H9 (cell line): ENCODE results near the gene C1QL1. TPM values are rescaled to one million over a fixed set of nuclear protein-coding genes. Genes with fewer than 3 reads are reported as not detected.

ENCODE experiments used
- DNase-seq: peaks from one replicate; pipeline ENCODE4 v3.0.0-alpha.2; 2017
- H2AFZ ChIP-seq: one replicate; pipeline ENCODE4 v1.6.1; 2013; ENCODE audit warnings: mild to moderate bottlenecking, low read length, control low read depth, moderate library complexity
- H2AK5ac ChIP-seq: 2 replicates; pipeline ENCODE4 v1.6.1; 2013; ENCODE audit warnings: low read length, control low read depth, mixed read lengths; ENCODE audit not compliant: insufficient read length
- H2BK120ac ChIP-seq: one replicate; pipeline ENCODE4 v1.6.1; 2013; ENCODE audit warnings: low read depth, mild to moderate bottlenecking, low read length, control low read depth, inconsistent platforms; ENCODE audit not compliant: poor library complexity, severe bottlenecking
- H2BK12ac ChIP-seq: 2 replicates; pipeline ENCODE4 v1.6.1; 2013; ENCODE audit warnings: low read length, control low read depth, mixed read lengths, low read depth; ENCODE audit not compliant: insufficient read length
- H2BK15ac ChIP-seq: 2 replicates; pipeline ENCODE4 v1.6.1; 2013; ENCODE audit warnings: low read depth, low read length, control low read depth
- H2BK20ac ChIP-seq: one replicate; pipeline ENCODE4 v1.6.1; 2013; ENCODE audit warnings: low read depth, mild to moderate bottlenecking, low read length, control low read depth, inconsistent platforms; ENCODE audit not compliant: poor library complexity, severe bottlenecking
- H2BK5ac ChIP-seq: 2 replicates; pipeline ENCODE4 v1.6.1; 2013; ENCODE audit warnings: low read length, control low read depth, mixed read lengths; ENCODE audit not compliant: insufficient read length
- H3K14ac ChIP-seq: 2 replicates; pipeline ENCODE4 v1.6.1; 2013; ENCODE audit warnings: low read length, control low read depth; ENCODE audit not compliant: insufficient read depth
- H3K18ac ChIP-seq: 2 replicates; pipeline ENCODE4 v1.6.1; 2013; ENCODE audit warnings: low read depth, mild to moderate bottlenecking, mixed read lengths, low read length, control low read depth; ENCODE audit not compliant: insufficient read length
- H3K23ac ChIP-seq: 2 replicates; pipeline ENCODE4 v1.6.1; 2013; ENCODE audit warnings: low read length, control low read depth, mixed read lengths, low read depth; ENCODE audit not compliant: insufficient read length
- H3K23me2 ChIP-seq: 2 replicates; pipeline ENCODE4 v1.6.1; 2013; ENCODE audit warnings: low read depth, mild to moderate bottlenecking, mixed read lengths, low read length, control low read depth; ENCODE audit not compliant: insufficient read length, poor library complexity, severe bottlenecking
- H3K27ac ChIP-seq: 2 replicates; pipeline ENCODE4 v1.5.1; 2013; ENCODE audit warnings: low read length, control low read depth, mixed read lengths, low read depth; ENCODE audit not compliant: insufficient read length
- H3K27me3 ChIP-seq: 2 replicates; pipeline ENCODE4 v1.6.1; 2013; ENCODE audit warnings: low read length, control low read depth, inconsistent platforms; ENCODE audit not compliant: insufficient read depth
- H3K4ac ChIP-seq: 2 replicates; pipeline ENCODE4 v1.6.1; 2013; ENCODE audit warnings: low read depth, mild to moderate bottlenecking, control low read depth, inconsistent platforms, low read length, moderate library complexity
- H3K4me1 ChIP-seq: 2 replicates; pipeline ENCODE4 v1.6.1; 2013; ENCODE audit warnings: low read length, control low read depth, inconsistent platforms; ENCODE audit not compliant: insufficient read depth
- H3K4me2 ChIP-seq: 2 replicates; pipeline ENCODE4 v1.6.1; 2013; ENCODE audit warnings: low read length, control low read depth, mixed read lengths; ENCODE audit not compliant: insufficient read length, insufficient read depth
- H3K56ac ChIP-seq: 2 replicates; pipeline ENCODE4 v1.6.1; 2013; ENCODE audit warnings: low read depth, mild to moderate bottlenecking, mixed read lengths, low read length, control low read depth; ENCODE audit not compliant: insufficient read length
- H3K79me1 ChIP-seq: 2 replicates; pipeline ENCODE4 v1.6.1; 2013; ENCODE audit warnings: low read depth, mild to moderate bottlenecking, moderate library complexity, low read length, control low read depth, inconsistent platforms; ENCODE audit not compliant: insufficient read depth, poor library complexity, severe bottlenecking
- H3K79me2 ChIP-seq: 2 replicates; pipeline ENCODE4 v1.6.1; 2013; ENCODE audit warnings: low read length, control low read depth, inconsistent platforms; ENCODE audit not compliant: insufficient read depth
- H3K9ac ChIP-seq: 2 replicates; pipeline ENCODE4 v1.6.1; 2013; ENCODE audit warnings: low read length, control low read depth, mixed read lengths; ENCODE audit not compliant: insufficient read length; ENCODE audit errors: extremely low read depth
- H3K9me3 ChIP-seq: one replicate; pipeline ENCODE4 v1.6.1; 2013; ENCODE audit warnings: low read depth, low read length, inconsistent platforms; ENCODE audit not compliant: control insufficient read depth
- H3T11ph ChIP-seq: one replicate; pipeline ENCODE4 v1.6.1; 2013; ENCODE audit warnings: mild to moderate bottlenecking, low read length, control low read depth, inconsistent platforms
- H4K20me1 ChIP-seq: one replicate; pipeline ENCODE4 v1.6.1; 2013; ENCODE audit not compliant: control insufficient read depth, insufficient read length, insufficient read depth
- H4K5ac ChIP-seq: 2 replicates; pipeline ENCODE4 v1.6.1; 2013; ENCODE audit warnings: low read depth, mild to moderate bottlenecking, mixed read lengths, low read length, control low read depth; ENCODE audit not compliant: insufficient read length
- H4K8ac ChIP-seq: replicated peaks from 2 replicates; pipeline ENCODE4 v1.6.1; 2013; ENCODE audit warnings: low read length, control low read depth, mixed read lengths, low read depth; ENCODE audit not compliant: insufficient read length
- H4K91ac ChIP-seq: 2 replicates; pipeline ENCODE4 v1.6.1; 2013; ENCODE audit warnings: low read depth, mild to moderate bottlenecking, moderate library complexity, mixed read lengths, low read length, control low read depth; ENCODE audit not compliant: insufficient read length
- H3K27ac Mint-ChIP-seq, 3 experiments: 2 replicates in 2 of 3; 3 replicates in 1 of 3; pipeline ENCODE4 v1.8.0; 2020 to 2021; ENCODE audit warnings: mixed read lengths in 3 of 3, mild to moderate bottlenecking in 1 of 3, moderate library complexity in 1 of 3
- H3K27me3 Mint-ChIP-seq: 2 replicates; pipeline ENCODE4 v1.8.0; 2021; ENCODE audit warnings: low read depth, mild to moderate bottlenecking, moderate library complexity, mixed read lengths
- H3K36me3 Mint-ChIP-seq, 3 experiments: 2 replicates in 2 of 3; 3 replicates in 1 of 3; pipeline ENCODE4 v1.8.0; 2020 to 2021; ENCODE audit warnings: low read depth in 3 of 3, mixed read lengths in 3 of 3; ENCODE audit not compliant: insufficient read depth in 1 of 3
- H3K4me1 Mint-ChIP-seq, 2 experiments: 2 replicates each; pipeline ENCODE4 v1.8.0; 2020; ENCODE audit warnings: mixed read lengths in 2 of 2
- H3K4me3 Mint-ChIP-seq, 2 experiments: 2 replicates in 1 of 2; 3 replicates in 1 of 2; pipeline ENCODE4 v1.8.0; 2020 to 2021; ENCODE audit warnings: mild to moderate bottlenecking in 2 of 2, mixed read lengths in 2 of 2, moderate library complexity in 1 of 2
- H3K9me3 Mint-ChIP-seq, 2 experiments: 2 replicates in 1 of 2; 3 replicates in 1 of 2; pipeline ENCODE4 v1.8.0; 2020; ENCODE audit warnings: mild to moderate bottlenecking in 2 of 2, mixed read lengths in 2 of 2, moderate library complexity in 1 of 2
- CTCF ChIP-seq: fragments of 200-600 bp; sonication (generic); conservative IDR thresholded peaks from 3 replicates; pipeline ENCODE4 v1.8.0; 2021; ENCODE audit warnings: antibody characterized with exemption, mild to moderate bottlenecking
- WGBS: extraction: QIAGEN DNeasy Blood & Tissue Kit; methylation state at CpG from one replicate; pipeline ENCODE4 v1.1.7; 2013; ENCODE audit warnings: missing lambda C conversion rate, low lambda C conversion rate, mixed read lengths; ENCODE audit not compliant: insufficient read length; ENCODE audit errors: extremely low coverage; 5-methylcytosine and 5-hydroxymethylcytosine counted together
- total RNA-seq: library from RNA; stranded (reverse); gene quantifications from 2 replicates; pipeline ENCODE4 v1.2.1, GENCODE V29; 2021

The C1QL1 gene
- total RNA-seq, 1 experiment from 2014 or later, result 6.0 TPM

DNA sequence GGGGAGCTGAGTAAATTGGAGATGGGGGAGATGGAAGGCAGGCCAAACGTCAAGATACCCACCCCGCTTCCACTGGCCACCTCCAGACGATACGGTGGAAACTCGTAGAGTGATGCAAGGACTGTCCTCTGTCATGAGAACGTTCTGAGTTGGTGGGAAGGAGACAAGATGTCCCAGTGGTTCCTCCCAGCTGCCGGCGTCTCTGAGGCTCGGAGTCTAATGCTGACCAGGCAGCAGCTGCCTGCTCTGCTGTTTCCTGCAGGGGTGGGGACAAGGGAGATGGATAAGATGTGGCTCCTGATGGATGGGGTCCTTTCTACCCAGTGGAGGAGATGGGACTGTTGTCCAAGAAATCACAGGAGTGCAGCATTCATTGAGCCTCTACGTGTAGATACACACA is 28.2 kb upstream of the C1QL1 start:
- no peak overlapping the region for H4K8ac ChIP-seq
- H3K14ac ChIP-seq, result no peak overlapping the region; the same call in 1 of the 2 replicates
- no peak overlapping the region for H3K23ac ChIP-seq
- H3K27ac Mint-ChIP-seq, result no peak overlapping the region
- H4K20me1 ChIP-seq, result no peaks in the 10 kb centered on the region
- no peaks in the 10 kb centered on the region; a peak in 2 of 7 replicates for H3K36me3 Mint-ChIP-seq
- no peaks in the 10 kb centered on the region for H3K79me1 ChIP-seq
- no peaks in the 10 kb centered on the region; the same call in 1 of the 2 replicates for H3K27me3 ChIP-seq
- no peak overlapping the region for H2AFZ ChIP-seq
- no peaks in the 10 kb centered on the region for H3K9me3 ChIP-seq
- H2AK5ac ChIP-seq, result no peak overlapping the region
- no peak overlapping the region for H3T11ph ChIP-seq
- no peak for TF ChIP-seq CTCF
- no peak overlapping the region for H2BK12ac ChIP-seq
- H3K56ac ChIP-seq, result no peak overlapping the region
- H3K4me1 Mint-ChIP-seq, result peaks cover 12 to 24% of the 10 kb centered on the region in 2 experiments
- H3K9ac ChIP-seq, result no peak overlapping the region
- no peak overlapping the region for H4K5ac ChIP-seq
- no peak overlapping the region for H3K4ac ChIP-seq
- DNase-seq, result no peak
- no peak overlapping the region for H3K18ac ChIP-seq
- H3K23me2 ChIP-seq, result no peaks in the 10 kb centered on the region
- H3K4me3 Mint-ChIP-seq, result no peak overlapping the region
- no peak overlapping the region for H2BK5ac ChIP-seq
- H3K9me3 Mint-ChIP-seq, result peaks cover 7 to 11% of the 10 kb centered on the region in 2 experiments; a peak in 4 of 5 replicates
- H3K4me1 ChIP-seq, result no peaks in the 10 kb centered on the region
- H3K27ac ChIP-seq, result no peak overlapping the region
- H2BK20ac ChIP-seq, result no peak overlapping the region
- H2BK120ac ChIP-seq, result no peak overlapping the region
- no peak overlapping the region for H4K91ac ChIP-seq
- H3K27me3 Mint-ChIP-seq, result peaks cover 25% of the 10 kb centered on the region
- WGBS, result no CpG with 5 or more reads among the region's 10 CpGs
- no peak overlapping the region for H3K4me2 ChIP-seq
- H3K79me2 ChIP-seq, result no peaks in the 10 kb centered on the region
- H2BK15ac ChIP-seq, result no peak overlapping the region; the same call in 1 of the 2 replicates
